HG02759 (cell line): ENCODE results near the gene CDK9.
A peak's percentile ranks its signal among the peaks of the same experiment; 100 is the strongest.

Experiments used
- ATAC-seq: cut with Tn5 transposase; IDR thresholded peaks from one replicate; pipeline ENCODE4 v1.9.1; 2021; ENCODE audit warnings: mild to moderate bottlenecking, moderate library complexity; ENCODE audit not compliant: unreplicated experiment

The CDK9 gene

GRCh38 chr9:127761061-127761460 is 24.8 kb upstream of the CDK9 start:
- no peak for ATAC-seq

DNA sequence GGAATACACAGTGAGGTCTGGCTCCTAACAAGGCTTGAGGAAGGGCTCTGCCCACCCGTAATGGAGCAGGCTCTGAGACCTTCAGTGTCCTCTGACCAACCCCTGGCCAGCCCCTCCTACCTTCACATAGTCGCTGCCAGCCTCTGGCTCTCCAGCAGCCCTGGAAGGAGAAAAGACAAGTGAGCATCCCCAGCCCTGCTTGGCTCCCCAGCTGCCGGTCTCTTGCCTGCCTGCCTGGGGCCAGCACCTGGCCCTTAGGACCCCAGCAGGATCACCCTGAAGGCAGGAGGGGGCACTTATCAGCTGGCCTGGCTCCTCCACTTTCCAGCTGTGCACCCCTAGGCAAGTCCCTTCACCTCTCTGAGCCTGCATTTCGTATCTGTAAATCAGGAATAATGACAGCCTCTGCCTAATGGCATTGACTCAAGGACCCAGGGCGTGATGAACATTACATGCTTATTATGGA is 24.3 kb upstream of the CDK9 start:
- no peak for ATAC-seq

DNA sequence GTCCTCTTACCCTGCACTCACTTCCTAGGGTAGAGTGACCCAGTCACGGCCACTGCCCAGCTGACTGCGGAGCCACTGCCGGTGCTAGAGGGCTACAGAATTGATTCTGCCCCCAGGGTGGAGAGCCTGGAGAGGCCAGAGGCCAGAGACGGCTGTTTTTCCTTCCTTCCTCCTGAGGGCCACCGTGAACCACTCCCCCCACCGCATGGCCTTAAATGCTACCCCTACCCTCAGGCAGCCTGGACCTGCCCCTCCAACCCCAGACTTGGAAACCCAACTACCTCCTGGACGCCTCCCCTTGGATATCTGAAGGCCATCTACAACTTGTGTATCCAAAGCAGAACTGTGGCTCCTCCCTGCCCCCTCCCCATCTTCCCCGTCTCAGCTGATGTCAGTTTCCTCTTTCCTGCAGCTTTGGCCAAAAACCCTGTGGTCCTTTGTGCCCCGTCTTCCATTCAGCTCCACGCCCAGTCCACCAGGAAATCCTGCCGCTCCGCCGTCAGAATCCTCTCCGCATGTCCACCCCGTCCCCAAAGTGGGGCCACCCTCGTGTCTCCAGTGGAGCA is 23.6 kb upstream of the CDK9 start:
- ATAC-seq = no peak

GRCh38 chr9:127763918-127764384 is 21.9 kb upstream of the CDK9 start:
- ATAC-seq = no peak

DNA sequence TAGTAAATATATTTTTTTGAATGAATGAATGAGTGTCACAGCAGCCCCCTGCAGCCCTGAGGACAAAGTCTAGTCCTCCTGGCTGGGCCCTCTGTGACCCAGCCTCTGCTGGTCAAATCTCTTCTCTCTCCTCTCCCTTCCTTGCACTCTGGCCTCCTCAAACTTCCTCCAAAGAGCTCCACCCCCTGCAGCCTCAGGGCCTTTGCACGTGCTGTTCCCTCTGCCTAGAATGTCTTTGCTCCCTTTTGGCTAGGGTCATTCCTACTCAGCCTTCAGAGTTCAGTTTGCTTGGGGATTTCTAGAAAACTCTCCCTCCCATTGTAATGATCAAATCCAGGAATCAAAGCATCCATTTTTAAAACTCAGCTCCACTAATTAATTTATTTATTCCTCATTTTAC is 20.4 kb upstream of the CDK9 start:
- ATAC-seq = no peak

DNA sequence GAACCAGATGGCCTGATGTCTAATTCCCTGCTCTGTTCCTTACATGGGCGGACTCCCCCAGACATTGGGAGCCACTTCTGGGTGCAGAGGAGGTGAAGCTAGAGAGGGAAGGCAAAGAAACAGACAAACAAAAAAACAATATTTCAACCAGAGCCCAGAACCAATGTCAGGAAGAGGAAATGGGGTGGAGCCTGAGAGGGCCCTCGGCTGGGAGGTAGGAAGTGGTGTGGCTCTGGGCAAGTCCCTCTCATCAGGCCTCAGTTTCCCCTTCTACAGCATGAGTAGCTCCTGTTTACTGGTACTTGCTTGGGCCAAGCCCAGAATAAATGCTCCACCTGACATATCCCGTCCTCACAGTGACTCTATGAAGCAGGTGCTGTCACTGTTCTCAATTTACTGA is 18.4 kb upstream of the CDK9 start:
- no peak for ATAC-seq

- no peak for ATAC-seq
Measured at GRCh38 chr9:127767909-127768331, 17.9 kb upstream of the CDK9 start.

- no peak for ATAC-seq
Measured at GRCh38 chr9:127768698-127769097, 17.1 kb upstream of the CDK9 start.

- ATAC-seq = no peak
Measured at GRCh38 chr9:127769101-127769500, 16.7 kb upstream of the CDK9 start.

- no peak for ATAC-seq
Measured at GRCh38 chr9:127769929-127770582, 15.8 kb upstream of the CDK9 start.

DNA sequence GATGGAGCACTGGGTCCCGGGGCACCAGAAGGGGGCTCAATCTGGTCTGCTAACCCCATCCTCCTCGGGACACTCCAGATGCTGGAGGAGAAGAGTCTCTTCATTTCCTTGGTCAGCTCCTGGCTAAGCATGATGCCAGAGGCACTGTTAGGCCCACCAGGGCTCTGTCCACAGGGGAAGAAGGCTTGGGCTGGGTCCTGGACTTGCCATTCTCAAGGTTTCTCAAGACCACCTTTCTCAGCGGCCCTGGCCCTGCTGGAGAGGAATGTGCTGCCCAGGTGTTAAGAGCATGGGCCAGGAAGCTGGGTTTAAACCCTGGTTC is 15.3 kb upstream of the CDK9 start:
- ATAC-seq = no peak

- peak; percentile 89 for ATAC-seq
Measured at GRCh38 chr9:127770905-127771569, 14.8 kb upstream of the CDK9 start.

DNA sequence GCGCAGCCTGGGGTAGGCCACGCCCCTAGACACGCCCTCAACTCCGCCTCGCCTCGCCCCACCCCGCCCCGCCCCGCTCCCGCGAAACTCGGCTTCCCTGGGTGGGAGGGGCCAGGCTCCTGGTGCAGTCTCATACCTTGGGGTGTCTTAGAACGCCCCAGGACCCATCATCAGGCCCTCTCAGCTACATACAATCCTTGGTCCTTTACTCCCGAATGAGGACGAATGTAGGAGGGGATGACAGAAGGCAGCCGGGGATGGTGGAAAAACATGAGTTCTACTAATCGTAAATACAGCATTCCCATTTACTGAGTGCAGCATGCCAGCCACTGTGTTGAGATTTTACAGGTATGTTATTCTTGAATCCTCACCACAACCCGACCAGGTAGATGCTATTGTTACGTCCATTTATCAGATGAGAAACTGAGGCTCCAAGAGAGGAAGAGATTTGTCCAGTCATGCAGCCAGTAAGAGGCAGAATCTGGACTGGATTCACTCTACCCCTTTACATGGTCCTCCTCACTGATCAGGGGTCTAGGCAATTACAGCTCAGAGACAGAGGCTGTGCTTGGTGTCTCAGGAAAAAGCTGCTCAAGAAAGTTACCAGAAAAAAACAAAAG is 14.2 kb upstream of the CDK9 start:
- ATAC-seq = no peak

GRCh38 chr9:127772603-127773002 is 13.2 kb upstream of the CDK9 start:
- ATAC-seq = no peak

DNA sequence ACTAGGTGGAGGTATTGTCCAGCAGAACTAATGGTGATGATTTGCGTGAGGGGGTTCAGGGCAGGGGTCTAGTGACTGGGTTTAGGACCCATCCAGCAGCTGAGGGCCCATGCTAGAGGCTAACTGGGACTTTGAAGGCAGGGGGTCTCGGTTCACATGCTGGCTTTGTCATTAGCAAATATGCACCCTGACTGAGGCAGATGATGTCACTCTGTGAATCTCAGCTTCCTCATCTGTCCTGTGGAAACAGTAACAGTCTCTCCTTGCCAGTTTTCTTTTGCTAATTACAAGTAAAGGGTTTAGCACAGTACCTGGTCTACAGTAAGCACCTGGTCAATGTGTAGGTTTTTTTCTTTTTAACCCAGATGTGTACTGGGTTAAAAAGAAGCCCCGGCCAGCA is 12.6 kb upstream of the CDK9 start:
- no peak for ATAC-seq

- ATAC-seq = no peak
Measured at GRCh38 chr9:127773981-127774380, 11.9 kb upstream of the CDK9 start.

DNA sequence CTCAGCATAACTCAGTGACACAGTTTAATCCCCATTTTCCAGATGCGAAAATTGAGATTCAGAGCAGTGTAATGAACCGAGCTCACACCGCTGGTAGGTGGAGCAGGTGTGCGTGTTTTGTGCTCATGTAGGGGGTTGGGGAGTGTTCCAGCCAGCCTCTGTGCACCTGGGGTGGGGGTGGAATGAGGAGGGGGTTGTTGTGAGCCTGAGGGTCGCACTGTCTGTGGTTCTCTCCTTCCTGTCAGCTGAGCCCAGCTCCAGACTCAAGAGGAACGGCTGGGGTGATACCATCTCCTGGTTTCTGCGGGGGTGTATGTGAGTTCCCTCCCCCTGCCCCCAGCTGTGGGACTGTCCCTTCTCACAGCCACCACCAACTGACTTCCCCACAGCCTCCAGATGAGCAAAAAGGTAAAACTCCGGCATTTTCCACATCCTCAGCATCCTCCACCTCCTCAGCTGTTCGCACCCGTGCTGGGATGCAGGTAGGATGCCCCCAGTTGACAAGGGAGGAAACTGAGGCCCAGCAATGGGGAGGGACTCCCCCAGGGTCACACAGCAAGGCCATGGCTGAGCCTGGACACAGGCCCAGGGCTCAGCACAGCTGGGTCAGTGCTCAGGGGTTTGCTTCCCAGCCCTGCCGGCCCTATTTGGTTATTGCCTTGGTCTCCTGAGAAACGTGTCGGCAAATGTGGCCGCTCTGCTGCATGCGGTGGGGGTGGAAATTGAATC is 9.5 kb upstream of the CDK9 start:
- no peak for ATAC-seq

DNA sequence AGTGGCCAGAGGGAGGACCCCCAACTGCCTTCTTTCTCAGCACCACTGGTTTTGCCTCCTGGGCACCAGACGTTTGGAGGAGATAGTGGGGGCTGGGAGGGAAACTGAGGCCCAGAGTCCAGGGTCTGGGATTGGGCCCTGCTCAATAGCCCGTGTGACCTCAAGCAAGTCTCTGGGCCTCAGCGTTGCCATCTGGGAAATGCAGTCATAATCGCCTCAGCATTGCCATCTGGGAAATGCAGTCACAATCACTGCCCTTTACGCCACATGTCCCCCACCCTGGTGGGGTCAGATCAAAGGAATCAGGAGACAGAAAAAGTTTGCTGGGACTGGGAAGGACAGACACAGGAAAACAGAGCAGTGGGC is 8.9 kb upstream of the CDK9 start:
- ATAC-seq = no peak

DNA sequence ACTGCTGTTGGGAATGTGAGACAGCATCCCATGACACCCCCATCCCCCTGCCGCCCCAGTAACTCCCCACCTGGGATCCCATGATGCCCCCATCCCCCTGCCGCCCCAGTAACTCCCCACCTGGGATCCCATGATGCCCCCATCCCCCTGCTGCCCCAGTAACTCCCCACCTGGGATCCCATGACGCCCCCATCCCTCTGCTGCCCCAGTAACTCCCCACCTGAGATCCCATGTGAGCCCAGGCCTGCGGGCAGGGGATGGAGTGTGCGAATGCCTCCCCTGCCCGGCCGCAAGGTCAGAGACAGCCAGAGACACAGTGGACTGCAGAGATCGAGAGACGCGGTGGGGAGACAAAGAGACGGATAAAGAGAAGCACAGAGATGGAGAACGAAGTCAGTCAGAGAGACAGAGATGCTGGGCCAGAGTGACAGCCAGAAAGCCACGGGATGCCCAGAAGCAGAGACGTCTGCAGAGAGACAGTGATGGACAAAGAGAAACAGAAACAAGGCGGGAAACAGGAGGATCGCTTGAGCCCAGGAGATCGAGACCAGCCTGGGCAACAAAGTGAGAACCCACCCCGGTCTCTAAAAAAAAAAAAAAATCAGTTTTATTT is 8.4 kb upstream of the CDK9 start:
- no peak for ATAC-seq

DNA sequence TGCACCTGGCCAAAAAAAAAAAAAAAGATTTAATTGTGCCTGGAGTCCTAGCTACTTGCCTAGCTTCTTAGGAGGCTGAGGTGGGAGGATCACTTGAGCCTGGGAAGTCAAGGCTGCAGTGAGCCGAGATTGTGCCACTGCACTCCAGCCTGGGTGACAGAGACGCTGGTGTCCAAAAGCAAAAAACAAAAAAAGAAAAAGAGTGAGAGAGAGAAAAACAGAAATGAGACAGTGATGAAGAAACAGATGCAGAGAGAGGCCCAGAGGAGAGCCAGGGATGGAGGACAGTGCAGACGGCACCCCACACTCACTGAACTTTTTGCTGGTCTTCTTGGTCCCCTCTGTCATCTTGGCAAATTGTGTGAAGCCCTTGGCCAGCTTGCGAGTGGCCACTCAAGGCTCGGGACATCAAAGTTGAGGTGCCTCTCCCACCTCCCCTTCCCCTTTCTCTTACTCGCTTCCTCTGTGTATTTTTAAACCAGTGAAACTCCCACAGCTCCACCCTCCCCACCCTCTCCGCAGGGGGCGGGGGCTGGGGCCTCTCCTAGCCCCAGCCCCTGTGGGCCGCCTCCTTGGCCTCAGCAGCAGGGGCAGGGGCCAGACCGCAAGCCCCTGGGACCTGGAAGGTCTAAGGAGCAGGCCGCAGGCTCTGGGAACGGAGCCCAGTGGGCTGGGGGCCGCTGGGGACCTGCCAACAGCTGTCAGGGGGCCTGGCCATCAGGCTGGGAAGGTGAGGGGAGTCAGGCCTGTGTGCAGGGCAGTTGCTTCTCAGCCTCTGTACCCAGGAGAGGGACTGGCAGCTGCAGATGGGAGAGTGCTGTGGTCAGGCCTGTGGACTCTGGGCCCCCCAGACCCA is 7.3 kb upstream of the CDK9 start, which contains the start of gene SH2D3C:
Gene SH2D3C, minus strand, starts transcription at position 387 of the 856 bp plus-strand sequence. Its CDS starts 39 bp downstream, at position 348.
- ATAC-seq = peak; percentile 48
